Stomach (tissue), 4 donors: ENCODE data around the gene CAPZB.

Experiments used
- CTCF ChIP-seq, 7 experiments: fragments of 450-650 bp in 4 of 7; fragments of 200-600 bp in 3 of 7; sonication (generic) in 3 of 7; IDR thresholded peaks; one replicate each; pipeline ENCODE4 v1.5.1; 2016 to 2019; ENCODE audit warnings: antibody characterized with exemption in 7 of 7, control low read depth in 2 of 7, mild to moderate bottlenecking in 1 of 7
- POLR2AphosphoS5 ChIP-seq, 3 donors: sonication (generic); formaldehyde crosslinking; IDR thresholded peaks; one replicate each; pipeline ENCODE4 v1.6.1; 2016; ENCODE audit warnings: antibody characterized with exemption in 3 of 3

GRCh38 chr1:19475296-19475695, 10.0 kb downstream of the CAPZB start:
- TF ChIP-seq POLR2AphosphoS5 (IDR thresholded peaks at IDR 0.05) (no peak), CTCF (IDR thresholded peaks at IDR 0.05) (no peak)
